HepG2 (cell line): ENCODE data around the gene ACSF3. TPM values are rescaled to one million over a fixed set of nuclear protein-coding genes. Genes with fewer than 3 reads are reported as not detected.

ENCODE experiments used
- ATAC-seq: fragments of 200-7000 bp; cut with Tn5 transposase; 3 replicates; pipeline ENCODE4 v1.9.1; 2020; ENCODE audit warnings: mild to moderate bottlenecking, moderate library complexity
- BruUV-seq: library from RNA; stranded (reverse); fragments of 400-500 nt; replicated peaks from 2 replicates; lab custom pipeline; 2021; lab: Mats Ljungman, UMichigan
- CTCF ChIA-PET: fragments of 300-600 bp; formaldehyde crosslinking; extraction: SDS; loops from one replicate; lab custom pipeline; 2021; ENCODE audit warnings: low total read pairs, inconsistent platforms, low intra/inter-chr PET ratio; lab: Yijun Ruan, JAX
- POLR2A ChIA-PET: fragments of 350-600 bp; sonication (Branson Sonifier 250); formaldehyde crosslinking; loops from one replicate; lab custom pipeline; 2020; ENCODE audit warnings: antibody characterized with exemption, inconsistent platforms; lab: Yijun Ruan, JAX
- DNase-seq: peaks from one replicate; pipeline ENCODE4 v3.0.0-alpha.2; 2015; ENCODE audit warnings: low spot score
- FAIRE-seq: peaks from 3 replicates; lab custom pipeline; 2011; peaks lifted over from hg19 to GRCh38; lab: Jason Lieb, UNC
- H2AFZ ChIP-seq: one replicate; pipeline ENCODE4 v1.6.1; 2011; ENCODE audit warnings: low read length, inconsistent platforms
- H3K27ac ChIP-seq: fragments of 300-600 bp; 3 replicates; pipeline ENCODE4 v1.8.0; 2011; ENCODE audit warnings: mixed run types, mild to moderate bottlenecking, mixed read lengths, low read length, inconsistent platforms; ENCODE audit not compliant: insufficient read depth; ENCODE audit errors: extremely low read length
- H3K27me3 ChIP-seq, 2 experiments: fragments of 200-600 bp in 1 of 2; 2 replicates in 1 of 2; 3 replicates in 1 of 2; pipeline versions ENCODE4 v1.6.0 to v1.8.0; 2011; ENCODE audit warnings: low read length in 2 of 2, mild to moderate bottlenecking in 2 of 2, moderate library complexity in 2 of 2, inconsistent platforms in 1 of 2; ENCODE audit not compliant: insufficient read depth in 2 of 2, control insufficient read depth in 1 of 2
- H3K36me3 ChIP-seq, 2 experiments: fragments of 200-600 bp in 1 of 2; replicated peaks in 1 of 2; 2 replicates in 1 of 2; 3 replicates in 1 of 2; pipeline versions ENCODE4 v1.5.1 to v1.8.0; 2011; ENCODE audit warnings: low read length in 2 of 2, inconsistent platforms in 1 of 2; ENCODE audit not compliant: insufficient read depth in 2 of 2, control insufficient read depth in 1 of 2
- H3K4me1 ChIP-seq: 2 replicates; pipeline ENCODE4 v1.5.1; 2012; ENCODE audit warnings: low read length, inconsistent platforms; ENCODE audit not compliant: insufficient read depth
- H3K4me2 ChIP-seq: 2 replicates; pipeline ENCODE4 v1.6.0; 2011; ENCODE audit warnings: low read depth, low read length, inconsistent platforms
- H3K4me3 ChIP-seq, 3 experiments: fragments of 200-600 bp in 1 of 3; sonication (generic), shearing (Covaris generic) in 1 of 3; replicated peaks in 1 of 3; 2 replicates each; pipeline ENCODE4 v1.5.1; 2011 to 2016; ENCODE audit warnings: low read length in 3 of 3, inconsistent platforms in 2 of 3, low read depth in 2 of 3, mild to moderate bottlenecking in 2 of 3, control low read depth in 1 of 3, mixed read lengths in 1 of 3; ENCODE audit not compliant: insufficient read depth in 1 of 3
- H3K79me2 ChIP-seq: one replicate; pipeline ENCODE4 v1.6.1; 2011; ENCODE audit warnings: low read length, inconsistent platforms; ENCODE audit not compliant: insufficient read depth
- H3K9ac ChIP-seq: 2 replicates; pipeline ENCODE4 v1.6.0; 2011; ENCODE audit warnings: mild to moderate bottlenecking, low read depth, low read length, inconsistent platforms; ENCODE audit not compliant: insufficient read depth
- H3K9me3 ChIP-seq: 2 replicates; pipeline ENCODE4 v1.5.1; 2012; ENCODE audit warnings: mild to moderate bottlenecking, low read length
- H4K20me1 ChIP-seq: 2 replicates; pipeline ENCODE4 v1.6.0; 2011; ENCODE audit warnings: inconsistent platforms, mild to moderate bottlenecking, low read length, moderate library complexity; ENCODE audit not compliant: insufficient read depth
- AGO1 ChIP-seq: fragments of 200-400 bp; formaldehyde crosslinking; IDR thresholded peaks from 2 replicates; pipeline ENCODE4 v1.6.1; 2017; ENCODE audit warnings: mild to moderate bottlenecking, low read depth, low read length, moderate library complexity; ENCODE audit not compliant: poor library complexity, severe bottlenecking
- AGO2 ChIP-seq: fragments of 200-400 bp; formaldehyde crosslinking; optimal IDR thresholded peaks from 2 replicates; pipeline ENCODE3; 2017; ENCODE audit warnings: mild to moderate bottlenecking, low read depth, low read length, moderate library complexity
- ELF3 ChIP-seq: IDR thresholded peaks from 2 replicates; pipeline ENCODE4 v1.6.1; 2016; ENCODE audit warnings: missing genetic modification reagents, missing compliant biosample characterization
- FOXK1 ChIP-seq: sonication (generic); formaldehyde crosslinking; IDR thresholded peaks from 2 replicates; pipeline ENCODE4 v1.4.0; 2020; ENCODE audit warnings: low read depth, missing genetic modification reagents, borderline replicate concordance
- HOXA9 ChIP-seq: sonication (generic); formaldehyde crosslinking; IDR thresholded peaks from 2 replicates; pipeline ENCODE4 v1.8.1; 2022; ENCODE audit warnings: missing genetic modification reagents, mild to moderate bottlenecking, moderate library complexity, borderline replicate concordance
- NFATC3 ChIP-seq: sonication (generic); formaldehyde crosslinking; IDR thresholded peaks from 2 replicates; pipeline ENCODE4 v1.5.1; 2020; ENCODE audit warnings: mild to moderate bottlenecking, missing genetic modification reagents
- PLRG1 ChIP-seq: fragments of 450-650 bp; conservative IDR thresholded peaks from 2 replicates; pipeline ENCODE4 v1.6.1; 2016
- RAD21 ChIP-seq: fragments of 450-650 bp; formaldehyde crosslinking; IDR thresholded peaks from 2 replicates; pipeline ENCODE4 v1.5.0; 2020; ENCODE audit warnings: mild to moderate bottlenecking
- ZFP41 ChIP-seq: sonication (generic); formaldehyde crosslinking; IDR thresholded peaks from 2 replicates; pipeline ENCODE4 v1.4.0; 2020; ENCODE audit warnings: mild to moderate bottlenecking, missing genetic modification reagents, borderline replicate concordance
- ZNF232 ChIP-seq: sonication (generic); formaldehyde crosslinking; IDR thresholded peaks from 2 replicates; pipeline ENCODE4 v1.4.0; 2020; ENCODE audit warnings: missing genetic modification reagents, borderline replicate concordance
- ZNF589 ChIP-seq: sonication (generic); formaldehyde crosslinking; conservative IDR thresholded peaks from 2 replicates; pipeline ENCODE4 v1.8.0; 2022; ENCODE audit warnings: mild to moderate bottlenecking, moderate library complexity, missing genetic modification reagents
- ZNF670 ChIP-seq: sonication (generic); formaldehyde crosslinking; IDR thresholded peaks from 2 replicates; pipeline ENCODE4 v1.8.0; 2022; ENCODE audit warnings: mild to moderate bottlenecking, missing genetic modification reagents, borderline replicate concordance
- ZNF883 ChIP-seq: sonication (generic); formaldehyde crosslinking; IDR thresholded peaks from 2 replicates; pipeline ENCODE4 v1.5.1; 2020; ENCODE audit warnings: mild to moderate bottlenecking, missing genetic modification reagents; ENCODE audit errors: not compliant biosample characterization
- WGBS: methylation state at CpG from one replicate; pipeline ENCODE4 v1.1.6; 2017; ENCODE audit warnings: low lambda C conversion rate; 5-methylcytosine and 5-hydroxymethylcytosine counted together
- in situ Hi-C: cut with HindIII; loops from 2 replicates; pipeline ENCODE4 v1.10.0; 2017; ENCODE audit warnings: low pct_unique_long_range_greater_than_20kb; ENCODE audit not compliant: extremely low pct_ligation_motif_present
- intact Hi-C: fragments of 100-400 bp; cut with micrococcal nuclease; formaldehyde crosslinking; loops from one replicate; pipeline ENCODE4 v1.10.0; 2022; ENCODE audit not compliant: unreplicated experiment
- polyA plus RNA-seq, 8 experiments: library from polyadenylated mRNA; depleted of rRNA in 3 of 8; stranded (reverse) in 7 of 8; unstranded in 1 of 8; fragments of >200 nt; fragmentation: Illumina TruSeq in 4 of 8; extraction: Trizol in 4 of 8; gene quantifications; 2 replicates each; pipeline versions ENCODE4 v1.2.1 to v1.2.3, GENCODE V29; 2011 to 2016; ENCODE audit warnings: low read depth in 4 of 8, missing spikeins in 1 of 8, mixed read lengths in 1 of 8; ENCODE audit not compliant: insufficient read depth in 1 of 8
- total RNA-seq, 5 experiments: library from RNA; depleted of rRNA; stranded (reverse); fragments of >200 nt; fragmentation: Illumina TruSeq; extraction: Trizol; gene quantifications; 2 replicates each; pipeline ENCODE4 v1.2.3, GENCODE V29; 2016; ENCODE audit warnings: low read depth in 1 of 5
- TF ChIP-seq, protein P1 (sequence below): sonication (generic); formaldehyde crosslinking; IDR thresholded peaks from 2 replicates; pipeline ENCODE4 v1.4.0; 2020; ENCODE audit warnings: missing genetic modification reagents; ENCODE audit errors: not compliant biosample characterization

Gene ACSF3
- total and polyA plus RNA-seq, 2 of the 13 experiments (the other 11 are each of a cell fraction or from before 2014, with no cell fraction given), result 14.9 to 30.6 TPM

DNA sequence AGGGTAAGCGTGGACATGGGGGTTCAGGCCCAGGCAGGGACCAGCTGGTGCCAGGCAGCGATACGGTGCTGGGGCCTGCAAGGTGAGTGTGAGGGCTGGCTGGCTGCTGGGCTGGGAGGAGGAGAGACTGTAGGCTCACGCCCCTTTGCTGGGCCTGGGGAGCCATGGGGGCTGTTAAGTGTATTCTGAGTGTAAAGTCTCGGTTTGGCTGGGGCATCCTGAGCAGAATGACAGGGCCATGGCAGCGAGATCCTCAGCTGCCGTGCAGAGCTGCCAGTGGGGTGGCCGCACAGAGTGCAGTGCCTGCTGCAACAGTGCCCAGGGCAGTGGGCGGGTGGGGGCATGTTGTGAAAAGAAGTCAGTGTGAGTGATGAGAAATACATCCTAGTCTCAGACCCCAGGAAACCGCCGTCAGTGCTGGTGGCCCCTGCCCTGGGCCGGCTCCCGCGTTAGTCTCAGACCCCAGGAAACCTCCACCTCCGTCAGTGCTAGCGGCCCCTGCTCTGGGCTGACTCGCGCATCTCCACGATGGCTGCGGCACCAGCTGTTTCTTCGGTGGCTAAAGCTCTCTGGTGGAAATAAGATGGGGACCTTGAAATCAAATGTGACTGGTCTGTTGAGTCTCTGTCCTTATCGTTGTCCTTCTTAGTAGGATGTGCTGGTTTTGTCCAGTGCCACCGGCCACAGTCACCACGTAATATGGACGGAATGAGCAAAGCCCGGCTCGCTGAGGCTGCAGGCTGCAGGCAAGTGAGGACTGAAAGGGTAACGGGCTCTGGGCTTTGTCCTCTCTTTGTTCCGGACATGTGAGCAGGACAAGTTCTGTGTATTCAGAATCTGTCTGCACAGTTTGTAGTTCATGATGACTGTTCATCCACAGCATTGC is 22.9 kb downstream of the ACSF3 start:
- no peak for ATAC-seq
- FAIRE-seq, result no peak
- Histone ChIP-seq H3K27ac (no peak overlapping the region), H3K79me2 (no peaks in the 10 kb centered on the region), H3K4me2 (no peak overlapping the region), H3K9me3 (no peaks in the 10 kb centered on the region), H4K20me1 (no peaks in the 10 kb centered on the region; the same call in 1 of the 2 replicates), H3K36me3 (peaks cover 42 to 71% of the 10 kb centered on the region in 2 experiments), H3K9ac (no peak overlapping the region), H3K4me3 (no peak overlapping the region), H3K27me3 (no peaks in the 10 kb centered on the region), H2AFZ (no peak overlapping the region)
- in situ Hi-C loops, result no loop called here
- ChIA-PET POLR2A (no interaction called here), CTCF (no interaction called here)
- DNase-seq, result no peak
- WGBS, result 93% methylated on average over 28 of the region's 29 CpGs
- BruUV-seq, result no TSS peak
- intact Hi-C loops, result no loop called here
- TF ChIP-seq HOXA9 (CRISPR knock-in tag) (no peak), AGO2 (peak; percentile 24)
- TF ChIP-seq, all 625 proteins: peak for 1
- H3K4me1 ChIP-seq, result peaks cover 12% of the 10 kb centered on the region

DNA sequence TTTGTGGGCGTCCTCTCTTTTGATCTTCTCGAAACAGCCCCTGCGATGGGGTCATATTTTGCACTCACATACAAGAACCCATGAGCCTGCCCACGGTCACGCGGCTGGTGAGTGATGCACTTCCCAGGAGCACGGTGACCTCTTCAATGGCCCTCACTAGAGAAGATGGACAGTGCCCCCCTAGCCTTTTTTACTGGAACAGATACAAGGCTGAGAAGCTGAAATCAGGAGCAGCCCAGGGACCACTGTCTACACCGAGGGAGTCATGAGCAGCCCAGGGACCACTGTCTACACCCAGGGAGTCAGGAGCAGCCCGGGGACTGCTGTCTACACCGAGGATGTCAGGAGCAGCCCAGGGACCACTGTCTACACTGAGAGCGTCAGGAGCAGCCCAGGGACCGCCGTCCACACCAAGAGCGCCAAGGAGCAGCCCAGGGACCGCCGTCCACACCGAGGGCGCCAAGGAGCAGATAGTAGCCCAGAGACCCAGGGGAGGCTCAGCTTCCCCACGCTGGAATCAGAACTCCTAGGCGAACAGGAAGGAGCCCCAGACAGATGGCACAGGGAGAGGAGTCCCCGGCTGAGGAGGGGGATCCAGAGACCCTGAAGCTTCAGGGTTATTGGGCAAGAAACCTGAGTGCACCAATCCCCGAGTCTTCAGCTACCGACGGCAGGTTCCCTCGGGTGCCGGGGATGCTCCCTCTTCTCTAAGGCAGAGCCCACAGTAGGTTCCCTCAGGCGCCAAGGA is 23.7 kb downstream of the ACSF3 start:
- no peak overlapping the region for H3K9ac ChIP-seq
- no peak overlapping the region for H3K4me3 ChIP-seq
- FAIRE-seq (no peak), ATAC-seq (no peak), DNase-seq (no peak)
- in situ Hi-C loops (no loop called here), intact Hi-C loops (no loop called here)
- no peaks in the 10 kb centered on the region for H3K79me2 ChIP-seq
- no peak overlapping the region for H2AFZ ChIP-seq
- no peak overlapping the region for H3K27ac ChIP-seq
- H3K36me3 ChIP-seq, result peaks cover 36 to 62% of the 10 kb centered on the region in 2 experiments; a peak in 4 of 5 replicates
- ChIA-PET CTCF (no interaction called here), POLR2A (interaction anchor here (0.7 kb wide), 1 partner anchor 334 kb away, joined by 3 read pairs; no protein-coding TSS in a partner anchor)
- no peak overlapping the region for H3K4me2 ChIP-seq
- peaks cover 12% of the 10 kb centered on the region for H3K4me1 ChIP-seq
- no peaks in the 10 kb centered on the region for H3K27me3 ChIP-seq
- BruUV-seq, result no TSS peak
- no peaks in the 10 kb centered on the region for H3K9me3 ChIP-seq
- no peaks in the 10 kb centered on the region; the same call in 1 of the 2 replicates for H4K20me1 ChIP-seq
- WGBS, result 96% methylated on average over 25 of the region's 27 CpGs
- no peak for TF ChIP-seq RAD21 (CRISPR knock-in tag)
- TF ChIP-seq, protein P1, sequence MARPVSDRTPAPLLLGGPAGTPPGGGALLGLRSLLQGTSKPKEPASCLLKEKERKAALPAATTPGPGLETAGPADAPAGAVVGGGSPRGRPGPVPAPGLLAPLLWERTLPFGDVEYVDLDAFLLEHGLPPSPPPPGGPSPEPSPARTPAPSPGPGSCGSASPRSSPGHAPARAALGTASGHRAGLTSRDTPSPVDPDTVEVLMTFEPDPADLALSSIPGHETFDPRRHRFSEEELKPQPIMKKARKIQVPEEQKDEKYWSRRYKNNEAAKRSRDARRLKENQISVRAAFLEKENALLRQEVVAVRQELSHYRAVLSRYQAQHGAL (CRISPR knock-in tag), result no peak
- no peak for TF ChIP-seq AGO1
- TF ChIP-seq ZNF883, result no peak
- TF ChIP-seq FOXK1 (CRISPR knock-in tag), result no peak
- no peak for TF ChIP-seq ZFP41 (CRISPR knock-in tag)
- no peak for TF ChIP-seq ELF3 (CRISPR knock-in tag)
- no peak for TF ChIP-seq PLRG1
- no peak for TF ChIP-seq NFATC3 (CRISPR knock-in tag)
- no peak for TF ChIP-seq ZNF232 (CRISPR knock-in tag)
- TF ChIP-seq ZNF589 (CRISPR knock-in tag), result no peak
- TF ChIP-seq ZNF670 (CRISPR knock-in tag), result no peak
